ENCODE data around the gene CACNG1. TPM values are rescaled to one million over a fixed set of nuclear protein-coding genes. Genes with fewer than 3 reads are reported as not detected.

CACNG1 gene
- total RNA-seq, 2 donors from 2014 or later = not detected

GRCh38 chr17:67015001-67015400 is 29.4 kb upstream of the CACNG1 start:
- DNase-seq = no peak
- Histone ChIP-seq H3K9me3 (no peaks in the 10 kb centered on the region), H3K4me1 (no peaks in the 10 kb centered on the region), H3K36me3 (no peaks in the 10 kb centered on the region), H3K9ac (ENCODE audit: low read depth in 2 of 2, low read length in 2 of 2) (no peak overlapping the region), H3K4me3 (no peak overlapping the region), H3K27ac (no peak overlapping the region), H3K27me3 (no peaks in the 10 kb centered on the region)
- no peak for TF ChIP-seq CTCF (IDR thresholded peaks at IDR 0.05)
- intact Hi-C loops (cut with DNase I) = no loop called here

- H3K36me3 ChIP-seq = no peaks in the 10 kb centered on the region
- H3K4me1 ChIP-seq = no peaks in the 10 kb centered on the region
- no peak for DNase-seq
- H3K27ac ChIP-seq = no peak overlapping the region
- no peak for TF ChIP-seq CTCF (IDR thresholded peaks at IDR 0.05)
- no peak overlapping the region for H3K9ac ChIP-seq (ENCODE audit: low read depth in 2 of 2, low read length in 2 of 2)
- intact Hi-C loops (cut with DNase I) = no loop called here
- no peaks in the 10 kb centered on the region for H3K9me3 ChIP-seq
- no peaks in the 10 kb centered on the region for H3K27me3 ChIP-seq
- H3K4me3 ChIP-seq = no peak overlapping the region
These were observed 28.2 kb upstream of the CACNG1 start for GRCh38 chr17:67016039-67016762.

- no peak for DNase-seq
- H3K4me3 ChIP-seq = no peak overlapping the region
- no peak overlapping the region for H3K27ac ChIP-seq
- H3K36me3 ChIP-seq = no peaks in the 10 kb centered on the region
- TF ChIP-seq CTCF (IDR thresholded peaks at IDR 0.05) = no peak
- intact Hi-C loops (cut with DNase I) = no loop called here
- H3K9me3 ChIP-seq = no peaks in the 10 kb centered on the region
- H3K9ac ChIP-seq (ENCODE audit: low read depth in 2 of 2, low read length in 2 of 2) = no peak overlapping the region
- H3K27me3 ChIP-seq = no peaks in the 10 kb centered on the region
- H3K4me1 ChIP-seq = no peaks in the 10 kb centered on the region
These were observed 26.4 kb upstream of the CACNG1 start for GRCh38 chr17:67017910-67018309.

GRCh38 chr17:67018471-67019434 is 25.6 kb upstream of the CACNG1 start:
- H3K9me3 ChIP-seq = no peaks in the 10 kb centered on the region
- no peaks in the 10 kb centered on the region for H3K4me1 ChIP-seq
- no peak for DNase-seq
- no peak overlapping the region for H3K27ac ChIP-seq
- no peaks in the 10 kb centered on the region for H3K36me3 ChIP-seq
- no peak overlapping the region for H3K9ac ChIP-seq (ENCODE audit: low read depth in 2 of 2, low read length in 2 of 2)
- TF ChIP-seq CTCF (IDR thresholded peaks at IDR 0.05) = no peak
- H3K4me3 ChIP-seq = no peak overlapping the region
- intact Hi-C loops (cut with DNase I) = no loop called here
- no peaks in the 10 kb centered on the region for H3K27me3 ChIP-seq

- no peak for DNase-seq
- no peak overlapping the region for H3K9ac ChIP-seq (ENCODE audit: low read depth in 2 of 2, low read length in 2 of 2)
- no peaks in the 10 kb centered on the region for H3K4me1 ChIP-seq
- H3K36me3 ChIP-seq = no peaks in the 10 kb centered on the region
- H3K27me3 ChIP-seq = no peaks in the 10 kb centered on the region
- H3K27ac ChIP-seq = no peak overlapping the region
- TF ChIP-seq CTCF (IDR thresholded peaks at IDR 0.05) = no peak
- no peaks in the 10 kb centered on the region for H3K9me3 ChIP-seq
- intact Hi-C loops (cut with DNase I) = no loop called here
- H3K4me3 ChIP-seq = no peak overlapping the region
These were observed 24.5 kb upstream of the CACNG1 start for GRCh38 chr17:67019809-67020208.
